Measurements from ENCODE around the gene FHDC1.

FHDC1 gene

GRCh38 chr4:153001626-153002025, 65.5 kb downstream of the FHDC1 start:
- DNase-seq (ENCODE audit: extremely low spot score): no peak
- ChIA-PET POLR2A (interaction anchor here (0.7 kb wide), 1 partner anchor 31 kb away, joined by 3 read pairs; no protein-coding TSS in a partner anchor), CTCF (no interaction called here)
- TF ChIP-seq L3MBTL2 (conservative IDR thresholded peaks at IDR 0.05) (no peak), NFRKB (IDR thresholded peaks at IDR 0.05) (no peak), FOXK2 (IDR thresholded peaks at IDR 0.05) (no peak), BHLHE40 (IDR thresholded peaks at IDR 0.05; ENCODE audit: borderline replicate concordance) (no peak), FOXM1 (IDR thresholded peaks at IDR 0.05; ENCODE audit: borderline replicate concordance) (no peak), TARDBP (IDR thresholded peaks at IDR 0.05) (no peak), SUZ12 (IDR thresholded peaks at IDR 0.05) (no peak), HDGF (IDR thresholded peaks at IDR 0.05; ENCODE audit: borderline replicate concordance) (no peak), FOXA1 (IDR thresholded peaks at IDR 0.05) (no peak), CTBP1 (IDR thresholded peaks at IDR 0.05; ENCODE audit: borderline replicate concordance) (no peak)

GRCh38 chr4:153002110-153002509, 66.0 kb downstream of the FHDC1 start:
- ChIA-PET CTCF (no interaction called here), POLR2A (no interaction called here)
- TF ChIP-seq ARNT (IDR thresholded peaks at IDR 0.05): no peak
- TF ChIP-seq FOXK2 (IDR thresholded peaks at IDR 0.05): no peak
- TF ChIP-seq LEF1 (IDR thresholded peaks at IDR 0.05; ENCODE audit: borderline replicate concordance): no peak
- TF ChIP-seq SP1 (IDR thresholded peaks at IDR 0.05): no peak
- TF ChIP-seq, protein P1, sequence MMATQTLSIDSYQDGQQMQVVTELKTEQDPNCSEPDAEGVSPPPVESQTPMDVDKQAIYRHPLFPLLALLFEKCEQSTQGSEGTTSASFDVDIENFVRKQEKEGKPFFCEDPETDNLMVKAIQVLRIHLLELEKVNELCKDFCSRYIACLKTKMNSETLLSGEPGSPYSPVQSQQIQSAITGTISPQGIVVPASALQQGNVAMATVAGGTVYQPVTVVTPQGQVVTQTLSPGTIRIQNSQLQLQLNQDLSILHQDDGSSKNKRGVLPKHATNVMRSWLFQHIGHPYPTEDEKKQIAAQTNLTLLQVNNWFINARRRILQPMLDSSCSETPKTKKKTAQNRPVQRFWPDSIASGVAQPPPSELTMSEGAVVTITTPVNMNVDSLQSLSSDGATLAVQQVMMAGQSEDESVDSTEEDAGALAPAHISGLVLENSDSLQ (IDR thresholded peaks at IDR 0.05): no peak
- TF ChIP-seq NFRKB (IDR thresholded peaks at IDR 0.05): no peak
- TF ChIP-seq L3MBTL2 (conservative IDR thresholded peaks at IDR 0.05): no peak
- TF ChIP-seq ELF4 (IDR thresholded peaks at IDR 0.05): no peak
- no peak for DNase-seq (ENCODE audit: extremely low spot score)

- no peak for DNase-seq (ENCODE audit: extremely low spot score)
- CTCF ChIA-PET: no interaction called here
- TF ChIP-seq CTBP1 (IDR thresholded peaks at IDR 0.05; ENCODE audit: borderline replicate concordance): no peak
- TF ChIP-seq NFRKB (IDR thresholded peaks at IDR 0.05): no peak
- no peak for TF ChIP-seq TARDBP (IDR thresholded peaks at IDR 0.05)
- TF ChIP-seq BHLHE40 (IDR thresholded peaks at IDR 0.05; ENCODE audit: borderline replicate concordance): no peak
- no peak for TF ChIP-seq SP1 (IDR thresholded peaks at IDR 0.05)
- no peak for TF ChIP-seq L3MBTL2 (conservative IDR thresholded peaks at IDR 0.05)
- TF ChIP-seq ELF4 (IDR thresholded peaks at IDR 0.05): no peak
- POLR2A ChIA-PET: no interaction called here
Measured at GRCh38 chr4:153004081-153004850, 68.1 kb downstream of the FHDC1 start.

GRCh38 chr4:153005899-153006381, 69.8 kb downstream of the FHDC1 start:
- DNase-seq (ENCODE audit: extremely low spot score): no peak
- no peak for TF ChIP-seq SP1 (IDR thresholded peaks at IDR 0.05)
- no peak for TF ChIP-seq BHLHE40 (IDR thresholded peaks at IDR 0.05; ENCODE audit: borderline replicate concordance)
- no peak for TF ChIP-seq ZNF384 (IDR thresholded peaks at IDR 0.05)
- TF ChIP-seq, protein P1 (IDR thresholded peaks at IDR 0.05): no peak
- no peak for TF ChIP-seq ARNT (IDR thresholded peaks at IDR 0.05)
- TF ChIP-seq FOXA1 (IDR thresholded peaks at IDR 0.05): no peak
- TF ChIP-seq SUZ12 (IDR thresholded peaks at IDR 0.05): no peak
- POLR2A ChIA-PET: no interaction called here
- CTCF ChIA-PET: interaction anchor here (1.2 kb wide), 1 partner anchor 10 kb away, joined by 3 read pairs; no protein-coding TSS in a partner anchor

- no peak for DNase-seq (ENCODE audit: extremely low spot score)
- no peak for TF ChIP-seq BHLHE40 (IDR thresholded peaks at IDR 0.05; ENCODE audit: borderline replicate concordance)
- no peak for TF ChIP-seq CTBP1 (IDR thresholded peaks at IDR 0.05; ENCODE audit: borderline replicate concordance)
- no peak for TF ChIP-seq TARDBP (IDR thresholded peaks at IDR 0.05)
- ChIA-PET CTCF (no interaction called here), POLR2A (no interaction called here)
Measured at GRCh38 chr4:153008578-153009199, 72.6 kb downstream of the FHDC1 start.

- DNase-seq (ENCODE audit: extremely low spot score): no peak
- no peak for TF ChIP-seq FOXK2 (IDR thresholded peaks at IDR 0.05)
- TF ChIP-seq ELF4 (IDR thresholded peaks at IDR 0.05): no peak
- no peak for TF ChIP-seq ZNF384 (IDR thresholded peaks at IDR 0.05)
- TF ChIP-seq SUZ12 (IDR thresholded peaks at IDR 0.05): no peak
- no peak for TF ChIP-seq TARDBP (IDR thresholded peaks at IDR 0.05)
- no peak for TF ChIP-seq CTBP1 (IDR thresholded peaks at IDR 0.05; ENCODE audit: borderline replicate concordance)
- TF ChIP-seq NFRKB (IDR thresholded peaks at IDR 0.05): no peak
- no peak for TF ChIP-seq HDGF (IDR thresholded peaks at IDR 0.05; ENCODE audit: borderline replicate concordance)
- no peak for TF ChIP-seq BHLHE40 (IDR thresholded peaks at IDR 0.05; ENCODE audit: borderline replicate concordance)
- TF ChIP-seq, protein P1 (IDR thresholded peaks at IDR 0.05): no peak
- TF ChIP-seq FOXA1 (IDR thresholded peaks at IDR 0.05): no peak
- TF ChIP-seq SP1 (IDR thresholded peaks at IDR 0.05): no peak
- TF ChIP-seq FOXM1 (IDR thresholded peaks at IDR 0.05; ENCODE audit: borderline replicate concordance): no peak
- no peak for TF ChIP-seq L3MBTL2 (conservative IDR thresholded peaks at IDR 0.05)
- no peak for TF ChIP-seq ARNT (IDR thresholded peaks at IDR 0.05)
- TF ChIP-seq LEF1 (IDR thresholded peaks at IDR 0.05; ENCODE audit: borderline replicate concordance): no peak
- ChIA-PET CTCF (interaction anchor here (1.2 kb wide), 1 partner anchor 26 kb away, joined by 3 read pairs; no protein-coding TSS in a partner anchor), POLR2A (no interaction called here)
Measured at GRCh38 chr4:153010146-153010545, 74.0 kb downstream of the FHDC1 start.

Measured in HEK293T (cell line).